ENCODE data around the gene NKAIN4.

Gene NKAIN4

GRCh38 chr20:63287697-63288580, 33.7 kb upstream of the NKAIN4 start:
- DNase-seq = no peak

GRCh38 chr20:63286781-63287696, 32.8 kb upstream of the NKAIN4 start:
- no peak for DNase-seq

- no peak for DNase-seq
Observed at GRCh38 chr20:63285636-63286615, 31.7 kb upstream of the NKAIN4 start.

GRCh38 chr20:63284981-63285524, 30.8 kb upstream of the NKAIN4 start:
- DNase-seq = no peak

GRCh38 chr20:63284544-63284949, 30.3 kb upstream of the NKAIN4 start:
- DNase-seq = no peak

GRCh38 chr20:63284083-63284440, 29.8 kb upstream of the NKAIN4 start:
- no peak for DNase-seq

- no peak for DNase-seq
Observed at GRCh38 chr20:63283397-63284082, 29.3 kb upstream of the NKAIN4 start.

- DNase-seq = no peak
Observed at GRCh38 chr20:63282946-63283345, 28.7 kb upstream of the NKAIN4 start.

GRCh38 chr20:63281742-63282665, 27.7 kb upstream of the NKAIN4 start:
- no peak for DNase-seq

GRCh38 chr20:63280929-63281545, 26.8 kb upstream of the NKAIN4 start:
- DNase-seq = no peak

GRCh38 chr20:63280371-63280770, 26.1 kb upstream of the NKAIN4 start:
- no peak for DNase-seq

GRCh38 chr20:63279931-63280330, 25.7 kb upstream of the NKAIN4 start:
- no peak for DNase-seq

- DNase-seq = no peak
Observed at GRCh38 chr20:63278661-63279060, 24.4 kb upstream of the NKAIN4 start.

GRCh38 chr20:63277466-63278272, 23.4 kb upstream of the NKAIN4 start:
- no peak for DNase-seq

GRCh38 chr20:63276956-63277355, 22.7 kb upstream of the NKAIN4 start:
- no peak for DNase-seq

GRCh38 chr20:63275825-63276224, 21.6 kb upstream of the NKAIN4 start:
- DNase-seq = no peak

GRCh38 chr20:63274381-63275228, 20.3 kb upstream of the NKAIN4 start:
- no peak for DNase-seq

Measured in suppressor macrophage treated with lipopolysaccharide for 4 hours (primary cell).